ENCODE measurements around the gene UNC45A.

- TF ChIP-seq, protein P1, sequence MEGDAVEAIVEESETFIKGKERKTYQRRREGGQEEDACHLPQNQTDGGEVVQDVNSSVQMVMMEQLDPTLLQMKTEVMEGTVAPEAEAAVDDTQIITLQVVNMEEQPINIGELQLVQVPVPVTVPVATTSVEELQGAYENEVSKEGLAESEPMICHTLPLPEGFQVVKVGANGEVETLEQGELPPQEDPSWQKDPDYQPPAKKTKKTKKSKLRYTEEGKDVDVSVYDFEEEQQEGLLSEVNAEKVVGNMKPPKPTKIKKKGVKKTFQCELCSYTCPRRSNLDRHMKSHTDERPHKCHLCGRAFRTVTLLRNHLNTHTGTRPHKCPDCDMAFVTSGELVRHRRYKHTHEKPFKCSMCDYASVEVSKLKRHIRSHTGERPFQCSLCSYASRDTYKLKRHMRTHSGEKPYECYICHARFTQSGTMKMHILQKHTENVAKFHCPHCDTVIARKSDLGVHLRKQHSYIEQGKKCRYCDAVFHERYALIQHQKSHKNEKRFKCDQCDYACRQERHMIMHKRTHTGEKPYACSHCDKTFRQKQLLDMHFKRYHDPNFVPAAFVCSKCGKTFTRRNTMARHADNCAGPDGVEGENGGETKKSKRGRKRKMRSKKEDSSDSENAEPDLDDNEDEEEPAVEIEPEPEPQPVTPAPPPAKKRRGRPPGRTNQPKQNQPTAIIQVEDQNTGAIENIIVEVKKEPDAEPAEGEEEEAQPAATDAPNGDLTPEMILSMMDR (IDR thresholded peaks at IDR 0.05) = no peak
- no peak for TF ChIP-seq EP300 (IDR thresholded peaks at IDR 0.05)
Observed at GRCh38 chr15:90957791-90958190, 22.7 kb downstream of the UNC45A start.
